Measurements from ENCODE around the gene CTR9.

DNA sequence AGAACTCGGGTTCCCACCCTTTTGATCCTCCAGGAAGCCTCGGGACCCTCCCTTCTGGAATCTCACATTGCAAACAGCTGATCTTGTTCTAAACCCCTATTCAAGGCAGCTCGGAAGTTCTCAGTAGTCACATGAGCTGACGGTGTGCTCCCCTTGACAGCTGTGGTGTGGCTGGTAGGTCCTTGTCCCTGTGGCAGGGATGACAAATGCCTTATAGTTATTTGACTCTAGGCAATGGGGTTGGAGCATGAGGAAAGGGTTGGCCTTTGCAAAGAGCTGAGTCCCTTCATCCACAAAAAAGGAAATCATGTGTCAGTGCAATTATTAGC lies 34.1 kb downstream of the CTR9 start:
- TF ChIP-seq, protein P1, sequence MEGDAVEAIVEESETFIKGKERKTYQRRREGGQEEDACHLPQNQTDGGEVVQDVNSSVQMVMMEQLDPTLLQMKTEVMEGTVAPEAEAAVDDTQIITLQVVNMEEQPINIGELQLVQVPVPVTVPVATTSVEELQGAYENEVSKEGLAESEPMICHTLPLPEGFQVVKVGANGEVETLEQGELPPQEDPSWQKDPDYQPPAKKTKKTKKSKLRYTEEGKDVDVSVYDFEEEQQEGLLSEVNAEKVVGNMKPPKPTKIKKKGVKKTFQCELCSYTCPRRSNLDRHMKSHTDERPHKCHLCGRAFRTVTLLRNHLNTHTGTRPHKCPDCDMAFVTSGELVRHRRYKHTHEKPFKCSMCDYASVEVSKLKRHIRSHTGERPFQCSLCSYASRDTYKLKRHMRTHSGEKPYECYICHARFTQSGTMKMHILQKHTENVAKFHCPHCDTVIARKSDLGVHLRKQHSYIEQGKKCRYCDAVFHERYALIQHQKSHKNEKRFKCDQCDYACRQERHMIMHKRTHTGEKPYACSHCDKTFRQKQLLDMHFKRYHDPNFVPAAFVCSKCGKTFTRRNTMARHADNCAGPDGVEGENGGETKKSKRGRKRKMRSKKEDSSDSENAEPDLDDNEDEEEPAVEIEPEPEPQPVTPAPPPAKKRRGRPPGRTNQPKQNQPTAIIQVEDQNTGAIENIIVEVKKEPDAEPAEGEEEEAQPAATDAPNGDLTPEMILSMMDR (conservative IDR thresholded peaks at IDR 0.05; ENCODE audit: low read depth in 2 of 2), result no peak
- TF ChIP-seq, protein P2, sequence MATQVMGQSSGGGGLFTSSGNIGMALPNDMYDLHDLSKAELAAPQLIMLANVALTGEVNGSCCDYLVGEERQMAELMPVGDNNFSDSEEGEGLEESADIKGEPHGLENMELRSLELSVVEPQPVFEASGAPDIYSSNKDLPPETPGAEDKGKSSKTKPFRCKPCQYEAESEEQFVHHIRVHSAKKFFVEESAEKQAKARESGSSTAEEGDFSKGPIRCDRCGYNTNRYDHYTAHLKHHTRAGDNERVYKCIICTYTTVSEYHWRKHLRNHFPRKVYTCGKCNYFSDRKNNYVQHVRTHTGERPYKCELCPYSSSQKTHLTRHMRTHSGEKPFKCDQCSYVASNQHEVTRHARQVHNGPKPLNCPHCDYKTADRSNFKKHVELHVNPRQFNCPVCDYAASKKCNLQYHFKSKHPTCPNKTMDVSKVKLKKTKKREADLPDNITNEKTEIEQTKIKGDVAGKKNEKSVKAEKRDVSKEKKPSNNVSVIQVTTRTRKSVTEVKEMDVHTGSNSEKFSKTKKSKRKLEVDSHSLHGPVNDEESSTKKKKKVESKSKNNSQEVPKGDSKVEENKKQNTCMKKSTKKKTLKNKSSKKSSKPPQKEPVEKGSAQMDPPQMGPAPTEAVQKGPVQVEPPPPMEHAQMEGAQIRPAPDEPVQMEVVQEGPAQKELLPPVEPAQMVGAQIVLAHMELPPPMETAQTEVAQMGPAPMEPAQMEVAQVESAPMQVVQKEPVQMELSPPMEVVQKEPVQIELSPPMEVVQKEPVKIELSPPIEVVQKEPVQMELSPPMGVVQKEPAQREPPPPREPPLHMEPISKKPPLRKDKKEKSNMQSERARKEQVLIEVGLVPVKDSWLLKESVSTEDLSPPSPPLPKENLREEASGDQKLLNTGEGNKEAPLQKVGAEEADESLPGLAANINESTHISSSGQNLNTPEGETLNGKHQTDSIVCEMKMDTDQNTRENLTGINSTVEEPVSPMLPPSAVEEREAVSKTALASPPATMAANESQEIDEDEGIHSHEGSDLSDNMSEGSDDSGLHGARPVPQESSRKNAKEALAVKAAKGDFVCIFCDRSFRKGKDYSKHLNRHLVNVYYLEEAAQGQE (IDR thresholded peaks at IDR 0.05; ENCODE audit: unreplicated experiment), result no peak
- TF ChIP-seq ZNF331 (CRISPR knock-in tag; IDR thresholded peaks at IDR 0.05; ENCODE audit: low read depth), result no peak
- TF ChIP-seq POLR2AphosphoS5 (IDR thresholded peaks at IDR 0.05; ENCODE audit: low read depth), result no peak
- TF ChIP-seq EZH2 (IDR thresholded peaks at IDR 0.05; ENCODE audit: low read depth, unreplicated experiment), result no peak
- no peak for TF ChIP-seq EZH2phosphoT487 (IDR thresholded peaks at IDR 0.05; ENCODE audit: unreplicated experiment)
- TF ChIP-seq CREB1 (CRISPR knock-in tag; IDR thresholded peaks at IDR 0.05; ENCODE audit: low read depth), result no peak
- TF ChIP-seq JUNB (IDR thresholded peaks at IDR 0.05; ENCODE audit: unreplicated experiment), result no peak
- TF ChIP-seq ZNF114 (CRISPR knock-in tag; IDR thresholded peaks at IDR 0.05), result no peak
- no peak for TF ChIP-seq STAT1 (IDR thresholded peaks at IDR 0.05; ENCODE audit: unreplicated experiment)
- TF ChIP-seq, protein P3, sequence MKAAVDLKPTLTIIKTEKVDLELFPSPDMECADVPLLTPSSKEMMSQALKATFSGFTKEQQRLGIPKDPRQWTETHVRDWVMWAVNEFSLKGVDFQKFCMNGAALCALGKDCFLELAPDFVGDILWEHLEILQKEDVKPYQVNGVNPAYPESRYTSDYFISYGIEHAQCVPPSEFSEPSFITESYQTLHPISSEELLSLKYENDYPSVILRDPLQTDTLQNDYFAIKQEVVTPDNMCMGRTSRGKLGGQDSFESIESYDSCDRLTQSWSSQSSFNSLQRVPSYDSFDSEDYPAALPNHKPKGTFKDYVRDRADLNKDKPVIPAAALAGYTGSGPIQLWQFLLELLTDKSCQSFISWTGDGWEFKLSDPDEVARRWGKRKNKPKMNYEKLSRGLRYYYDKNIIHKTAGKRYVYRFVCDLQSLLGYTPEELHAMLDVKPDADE (IDR thresholded peaks at IDR 0.05), result no peak
- no peak for TF ChIP-seq NANOG (IDR thresholded peaks at IDR 0.05; ENCODE audit: borderline replicate concordance)

All from GM23338 (cell line).